HG03460 (cell line): ENCODE results near the gene LRRC7.
"Not testable (repeated sequence)": the region's sequence is repeated elsewhere in the genome, so short reads cannot be mapped to it uniquely, and the experiment has no call there.

ENCODE experiments used
- ATAC-seq: cut with Tn5 transposase; IDR thresholded peaks from one replicate; pipeline ENCODE4 v1.9.1; 2021; ENCODE audit not compliant: unreplicated experiment

The LRRC7 gene

DNA sequence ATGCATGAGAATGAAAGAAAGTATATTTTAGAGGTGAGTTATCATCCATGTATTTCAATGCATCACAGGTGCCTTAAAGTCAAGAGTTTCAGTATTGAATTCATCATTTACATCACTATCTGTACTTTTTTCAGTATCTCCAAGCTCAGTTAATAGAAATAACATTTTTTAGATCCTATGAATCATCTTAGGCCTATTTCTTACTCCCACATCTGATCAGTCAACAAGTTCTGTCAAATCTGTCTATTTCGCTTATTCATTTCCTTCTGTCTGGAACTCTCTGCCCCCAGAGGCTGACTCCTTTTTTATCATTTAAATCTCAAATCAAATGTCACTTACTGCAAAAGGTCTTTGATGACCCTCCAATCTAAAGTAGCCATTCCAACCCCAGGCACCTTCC lies 295.2 kb downstream of the LRRC7 start:
- ATAC-seq = no peak

DNA sequence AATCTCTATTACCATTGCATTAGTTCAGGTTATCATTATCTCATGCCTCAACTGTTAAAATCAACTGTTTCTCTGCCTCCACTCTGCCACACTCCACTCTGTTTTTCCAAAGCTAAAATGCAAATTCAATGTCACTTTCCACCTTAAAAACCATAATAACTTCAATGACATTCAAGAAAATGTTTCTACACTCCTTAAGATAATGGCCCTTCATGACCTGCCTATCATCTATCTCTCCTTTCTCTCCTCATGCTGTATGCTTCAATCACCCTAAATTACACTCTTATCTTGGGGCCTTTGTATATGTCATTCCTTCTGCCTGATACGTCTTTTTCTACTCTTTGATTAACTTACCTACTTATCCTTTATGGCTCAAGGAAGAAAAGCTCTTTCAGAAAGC lies 296.0 kb downstream of the LRRC7 start:
- no peak for ATAC-seq

DNA sequence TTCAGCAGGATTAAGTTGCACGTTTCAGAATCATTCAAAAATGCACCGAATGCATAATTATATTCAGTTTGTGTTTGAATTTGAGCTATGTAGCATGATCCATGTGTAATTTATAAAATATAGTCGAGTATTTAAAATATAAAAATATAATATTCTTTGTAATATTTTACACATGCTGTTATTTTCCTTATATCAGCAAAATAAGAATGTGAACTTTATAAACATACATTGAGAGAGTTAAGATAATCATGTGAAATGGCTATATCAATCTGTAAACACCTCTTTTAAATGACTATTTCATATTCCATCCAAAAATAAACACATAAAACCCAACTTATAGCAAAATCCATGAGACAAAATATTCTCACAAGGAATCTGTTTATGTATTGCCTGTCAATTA lies 303.7 kb downstream of the LRRC7 start:
- no peak for ATAC-seq

DNA sequence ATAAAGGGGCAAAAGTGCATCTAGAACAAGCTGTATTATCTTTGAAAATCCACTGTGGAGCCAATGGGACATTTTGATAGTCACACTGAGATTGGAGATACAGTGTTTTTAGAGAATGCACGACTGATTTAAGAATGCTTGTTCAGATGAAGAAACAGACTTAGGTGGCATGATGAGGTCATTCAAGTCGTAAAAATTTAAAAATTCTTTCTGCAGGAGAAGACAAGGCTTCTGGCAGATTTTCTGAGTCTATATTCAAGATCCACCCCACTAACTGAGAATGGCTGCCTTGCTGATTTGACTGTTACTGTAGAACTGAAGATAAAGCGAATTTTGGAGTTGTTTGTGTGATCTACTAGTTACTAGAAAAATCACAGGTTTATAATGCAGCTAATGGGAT lies 310.6 kb downstream of the LRRC7 start:
- ATAC-seq = no peak

DNA sequence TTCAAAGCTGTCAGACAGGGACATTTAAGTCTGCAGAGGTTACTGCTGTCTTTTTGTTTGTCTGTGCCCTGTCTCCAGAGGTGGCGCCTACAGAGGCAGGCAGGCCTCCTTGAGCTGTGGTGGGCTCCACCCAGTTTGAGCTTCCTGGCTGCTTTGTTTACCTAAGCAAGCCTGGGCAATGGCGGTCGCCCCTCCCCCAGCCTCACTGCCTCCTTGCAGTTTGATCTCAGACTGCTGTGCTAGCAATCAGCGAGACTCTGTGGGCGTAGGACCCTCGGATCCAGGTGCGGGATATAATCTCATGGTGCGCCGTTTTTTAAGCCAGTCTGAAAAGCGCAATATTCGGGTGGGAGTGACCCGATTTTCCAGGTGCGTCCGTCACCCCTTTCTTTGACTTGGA lies 320.3 kb downstream of the LRRC7 start:
- not testable (repeated sequence) for ATAC-seq

DNA sequence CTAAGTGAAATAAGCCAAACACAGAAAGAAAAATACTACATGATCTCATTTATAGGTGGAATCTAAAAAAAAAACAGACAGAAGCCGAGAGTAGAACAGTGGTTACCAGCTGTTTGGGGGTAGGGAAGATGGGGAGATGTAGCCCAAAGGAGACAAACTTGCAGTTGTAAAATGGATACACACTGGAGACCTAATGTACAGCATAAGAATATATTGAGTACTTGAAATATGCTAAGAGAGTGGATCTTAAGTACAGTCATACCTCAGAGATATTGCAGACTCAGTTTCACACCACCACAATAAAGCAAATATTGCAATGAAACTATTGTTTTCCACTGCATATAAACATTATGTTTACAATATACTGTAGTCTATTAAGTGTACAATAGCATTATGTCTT lies 320.9 kb downstream of the LRRC7 start:
- no peak for ATAC-seq

DNA sequence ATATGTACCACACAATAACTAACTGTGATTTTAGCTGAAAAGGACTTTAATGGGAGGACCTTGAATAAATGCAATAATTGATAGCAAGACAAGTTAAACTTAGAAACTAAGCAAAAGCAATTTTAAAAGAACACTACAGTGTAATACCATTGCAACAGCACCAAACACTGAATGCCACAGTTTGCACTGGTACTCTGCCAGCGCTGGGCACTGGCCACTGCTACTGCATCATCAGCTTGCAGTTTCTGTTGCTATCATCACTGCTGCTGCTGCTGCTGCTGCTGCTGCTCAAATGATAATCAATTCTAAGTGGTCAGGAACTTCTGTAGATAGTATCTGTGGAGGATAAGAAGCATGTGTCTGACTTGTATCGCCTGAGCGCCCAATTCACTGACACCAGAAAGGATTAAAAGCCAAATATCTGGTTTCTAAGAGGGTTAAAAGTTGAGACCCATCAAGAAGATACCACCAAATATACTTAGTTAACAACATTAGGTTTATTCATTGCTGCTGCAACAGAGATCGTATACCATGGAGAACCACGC lies 330.8 kb downstream of the LRRC7 start:
- ATAC-seq = no peak

DNA sequence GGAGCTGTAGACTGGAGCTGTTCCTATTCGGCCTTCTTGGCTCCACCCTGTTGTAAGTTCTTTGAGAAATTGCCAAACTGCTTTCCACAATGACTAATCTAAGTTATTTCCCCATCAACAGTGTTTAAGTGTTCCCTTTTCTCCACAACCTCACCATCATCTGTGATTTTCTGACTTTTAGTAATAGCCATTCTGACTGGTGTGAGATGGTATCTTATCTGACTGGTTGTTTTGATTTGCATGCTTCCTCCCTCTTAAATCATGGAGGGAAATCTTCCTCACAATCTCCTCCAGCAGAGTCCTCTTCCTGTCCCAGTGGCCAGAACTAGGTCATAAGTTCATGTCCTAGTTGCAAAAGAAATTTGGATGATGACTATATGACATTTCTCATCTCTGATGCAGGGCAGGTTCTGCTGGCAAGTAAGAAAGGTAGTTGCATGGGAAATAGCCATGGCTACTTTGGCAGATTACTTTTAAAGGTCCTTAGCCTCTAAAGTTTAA lies 343.6 kb downstream of the LRRC7 start:
- no peak for ATAC-seq

DNA sequence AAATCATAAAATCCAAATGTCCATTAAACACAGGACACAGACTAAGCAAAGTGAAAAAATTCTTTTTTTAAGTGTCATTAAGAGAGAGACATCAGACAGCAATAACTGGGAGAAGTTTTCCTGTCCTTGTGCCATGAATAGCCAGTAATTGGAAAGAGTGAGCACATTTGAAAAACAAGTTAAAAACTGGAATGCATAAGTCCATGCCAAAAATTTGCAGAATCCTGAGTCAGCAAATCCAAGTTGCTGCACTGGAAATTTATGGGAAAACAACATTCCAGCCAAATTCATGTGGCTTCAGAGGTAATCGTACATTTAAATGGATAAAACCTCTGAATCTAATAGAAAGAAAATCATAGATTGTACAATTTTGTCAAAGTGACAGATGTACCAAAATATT lies 346.3 kb downstream of the LRRC7 start:
- ATAC-seq = no peak

DNA sequence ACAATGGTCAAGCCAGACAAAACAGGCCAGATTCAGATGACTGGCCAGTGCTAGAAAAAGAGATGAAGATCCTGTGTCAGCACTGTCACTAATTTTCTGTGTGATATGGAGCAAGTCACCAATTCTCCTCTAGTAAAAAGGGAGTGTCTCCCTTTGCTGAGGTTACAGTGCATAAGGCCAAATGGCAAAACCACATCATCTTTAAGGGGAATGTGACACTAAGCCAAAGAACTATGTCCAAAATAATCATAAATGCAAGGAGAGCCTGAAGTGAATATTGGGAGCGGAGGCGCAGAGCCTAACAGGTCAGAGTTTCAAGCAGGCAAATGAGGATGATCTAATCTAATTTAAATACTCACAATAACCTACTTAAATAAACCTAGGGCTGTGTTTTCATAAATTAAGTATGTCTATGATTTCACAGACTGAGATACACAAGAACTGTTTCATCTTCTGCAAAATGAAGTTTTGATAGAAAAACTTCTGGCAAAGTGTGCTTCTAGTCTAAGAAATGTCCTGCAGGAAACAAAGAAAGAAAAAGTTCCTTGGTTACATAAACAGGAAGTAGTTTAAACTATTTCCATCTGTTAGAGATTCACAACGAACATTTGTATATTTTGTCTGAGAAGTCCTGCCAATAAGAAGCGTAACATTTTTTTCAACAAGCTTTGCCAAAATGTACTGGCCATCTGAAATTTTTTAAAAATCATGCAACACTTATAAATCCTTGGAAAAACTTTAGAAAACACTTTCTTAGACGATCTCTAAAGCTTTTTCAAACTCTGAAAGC lies 347.4 kb downstream of the LRRC7 start:
- ATAC-seq = no peak

DNA sequence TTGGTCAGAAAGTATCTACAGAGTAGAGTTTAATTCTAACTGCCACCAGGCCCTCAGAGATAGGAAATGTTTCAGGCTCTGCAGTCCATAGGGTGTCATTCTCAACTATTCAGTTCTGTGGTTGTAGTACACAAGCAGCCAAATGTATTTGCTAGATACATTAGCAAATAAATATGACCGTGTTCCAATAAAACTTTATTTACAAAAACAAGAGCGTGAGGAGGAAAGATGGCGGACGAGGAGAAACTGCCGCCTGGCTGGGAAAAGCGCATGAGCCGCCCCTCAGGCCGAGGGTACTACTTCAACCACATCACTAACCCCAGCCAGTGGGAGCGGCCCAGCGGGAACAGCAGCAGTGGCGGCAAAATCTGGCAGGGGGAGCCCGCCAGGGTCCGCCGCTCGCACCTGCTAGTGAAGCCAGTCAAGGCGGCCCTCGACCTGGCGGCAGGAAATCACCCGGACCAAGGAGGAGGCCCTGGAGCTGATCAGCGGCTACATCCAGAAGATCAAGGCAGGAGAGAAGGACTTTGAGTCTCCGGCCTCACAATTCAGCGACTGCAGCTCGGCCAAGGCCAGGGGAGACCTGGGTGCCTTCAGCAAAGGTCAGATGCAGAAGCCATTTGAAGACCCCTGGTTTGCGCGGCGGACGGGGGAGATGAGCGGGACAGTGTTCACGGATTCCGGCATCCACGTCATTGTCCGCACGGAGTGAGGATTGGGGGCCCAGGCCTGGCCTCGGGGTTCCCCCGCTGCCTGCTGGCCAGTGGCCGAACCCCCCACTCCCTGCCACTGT lies 351.6 kb downstream of the LRRC7 start:
- no peak for ATAC-seq

DNA sequence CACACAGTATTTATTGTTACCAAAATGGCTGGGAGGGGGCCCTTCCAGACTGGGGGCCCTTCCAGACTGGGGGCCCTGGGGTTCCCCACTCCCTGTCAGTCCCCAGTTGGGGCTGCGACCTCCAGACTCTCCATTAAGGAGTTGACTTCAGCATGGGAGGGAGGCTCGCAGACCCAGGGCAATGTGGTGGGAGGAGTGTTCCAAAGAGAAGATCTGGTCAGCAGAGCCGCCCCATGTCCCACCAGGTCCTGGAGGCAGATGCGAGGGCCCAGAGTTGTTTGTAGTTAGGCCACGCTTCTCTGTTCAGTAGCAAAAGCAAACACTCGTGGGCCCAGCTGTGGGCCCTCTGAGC lies 352.2 kb downstream of the LRRC7 start:
- ATAC-seq = no peak

DNA sequence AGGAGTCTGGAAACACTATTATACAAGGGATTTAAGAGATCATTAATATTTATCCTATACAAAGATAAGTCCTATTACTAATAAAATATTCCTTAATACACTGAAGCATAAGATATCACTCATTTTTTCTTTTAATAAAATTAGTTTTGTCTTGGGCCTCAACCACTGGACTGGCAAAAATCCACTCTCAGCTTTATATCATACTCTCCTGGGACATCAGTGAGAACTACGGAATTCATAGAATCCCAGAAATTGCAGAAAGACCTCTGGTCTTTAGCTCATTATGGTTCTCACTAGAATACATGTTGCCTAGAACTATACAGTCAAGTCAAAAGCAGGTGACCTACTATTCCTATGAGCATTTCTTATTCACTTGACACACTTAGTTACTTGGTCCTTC lies 352.7 kb downstream of the LRRC7 start:
- no peak for ATAC-seq

DNA sequence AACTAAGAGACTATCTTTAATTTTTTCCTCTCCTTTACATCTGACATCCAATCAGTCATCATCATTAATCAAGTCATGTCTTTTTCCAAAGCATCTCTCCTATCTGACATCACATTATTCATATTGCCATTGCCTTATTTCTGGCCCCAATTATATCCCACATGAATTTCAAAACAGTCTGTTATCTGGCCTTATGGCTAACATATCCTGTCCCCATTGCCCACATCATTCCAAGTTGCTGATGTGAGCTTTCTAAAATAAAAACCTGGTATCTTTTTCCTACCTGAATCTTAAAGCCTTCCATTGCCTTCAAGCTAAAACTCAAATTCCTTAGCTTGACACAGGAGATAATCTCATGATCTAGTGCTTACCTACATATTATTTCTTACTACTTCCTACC lies 353.8 kb downstream of the LRRC7 start:
- no peak for ATAC-seq

DNA sequence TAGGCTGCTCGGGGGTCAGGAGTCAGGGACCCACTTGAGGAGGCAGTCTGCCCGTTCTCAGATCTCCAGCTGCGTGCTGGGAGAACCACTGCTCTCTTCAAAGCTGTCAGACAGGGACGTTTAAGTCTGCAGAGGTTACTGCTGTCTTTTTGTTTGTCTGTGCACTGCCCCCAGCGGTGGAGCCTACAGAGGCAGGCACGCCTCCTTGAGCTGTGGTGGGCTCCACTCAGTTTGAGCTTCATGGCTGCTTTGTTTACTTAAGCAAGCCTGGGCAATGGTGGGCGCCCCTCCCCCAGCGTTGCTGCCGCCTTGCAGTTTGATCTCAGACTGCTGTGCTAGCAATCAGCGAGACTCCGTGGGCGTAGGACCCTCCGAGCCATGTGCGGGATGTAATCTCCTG lies 360.5 kb downstream of the LRRC7 start:
- not testable (repeated sequence) for ATAC-seq

DNA sequence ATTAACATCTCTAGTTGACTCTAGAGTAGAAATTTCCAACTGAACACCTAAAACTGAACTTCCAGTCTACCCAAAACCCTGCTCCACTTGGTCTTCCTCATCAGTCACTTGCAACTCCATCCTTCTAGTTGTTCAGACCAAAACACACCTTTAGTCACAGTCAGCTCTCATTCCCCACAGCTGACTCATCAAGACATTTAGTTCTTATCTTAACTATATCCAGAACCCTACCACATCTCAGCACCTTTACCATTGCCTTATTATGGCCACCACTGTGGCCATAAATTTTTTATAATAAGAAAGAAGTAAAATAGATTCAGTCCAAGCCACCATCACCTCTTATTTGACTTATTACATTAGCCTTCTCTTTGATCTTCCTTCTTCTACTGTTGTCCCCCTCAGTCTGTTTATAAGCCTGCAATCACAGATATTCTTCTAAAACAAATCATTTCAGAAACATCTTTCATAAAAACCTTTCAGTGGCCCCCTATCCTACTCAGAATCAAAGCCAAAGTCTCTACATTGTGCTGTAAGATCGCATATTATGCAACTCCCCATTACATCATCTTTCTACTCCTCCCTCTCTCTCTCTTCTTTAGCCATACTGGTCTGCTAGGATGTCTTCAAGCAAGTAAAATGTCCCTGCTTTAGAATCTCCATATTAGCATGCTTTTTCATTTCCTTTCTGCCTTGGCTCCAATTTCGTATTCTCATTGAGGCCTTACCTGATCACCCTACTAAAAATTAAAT lies 361.8 kb downstream of the LRRC7 start:
- no peak for ATAC-seq

DNA sequence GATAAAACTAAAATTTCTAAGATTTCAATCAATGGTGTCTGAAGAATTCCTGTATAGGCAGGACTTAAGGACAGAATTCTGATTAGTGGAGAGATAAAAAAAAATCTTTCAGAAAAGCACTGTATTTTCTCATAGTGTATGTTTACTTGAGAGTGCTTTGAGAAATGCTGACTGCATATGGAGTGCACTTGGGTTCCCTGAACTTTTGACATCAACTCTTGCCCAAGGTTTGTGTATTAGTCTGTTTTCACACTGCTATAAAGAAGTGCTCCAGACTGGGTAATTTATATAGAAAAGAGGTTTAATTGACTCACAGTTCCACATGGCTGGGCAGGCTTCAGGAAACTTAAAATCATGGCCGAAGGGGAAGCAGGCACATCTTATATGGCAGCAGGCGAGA lies 362.7 kb downstream of the LRRC7 start:
- ATAC-seq = no peak

DNA sequence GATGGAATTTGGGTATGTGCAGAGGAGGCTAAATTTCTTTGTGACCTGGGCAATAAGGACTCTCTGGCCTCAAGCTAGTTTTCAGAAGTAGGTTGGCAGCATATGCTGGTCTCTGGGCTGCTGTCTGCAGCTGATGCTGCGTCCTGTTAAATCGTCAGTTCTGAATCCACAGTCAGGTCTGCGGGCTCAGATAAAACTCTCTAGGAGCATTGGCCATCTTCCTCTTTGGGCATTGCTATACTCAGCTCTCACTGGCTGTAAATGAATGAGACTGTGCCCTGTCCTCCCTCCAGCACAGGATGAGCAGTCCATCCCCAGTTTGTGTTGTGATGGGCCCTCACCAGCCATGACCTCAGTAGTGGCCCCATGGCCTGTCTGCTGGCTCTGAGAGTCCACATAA lies 365.0 kb downstream of the LRRC7 start:
- no peak for ATAC-seq

DNA sequence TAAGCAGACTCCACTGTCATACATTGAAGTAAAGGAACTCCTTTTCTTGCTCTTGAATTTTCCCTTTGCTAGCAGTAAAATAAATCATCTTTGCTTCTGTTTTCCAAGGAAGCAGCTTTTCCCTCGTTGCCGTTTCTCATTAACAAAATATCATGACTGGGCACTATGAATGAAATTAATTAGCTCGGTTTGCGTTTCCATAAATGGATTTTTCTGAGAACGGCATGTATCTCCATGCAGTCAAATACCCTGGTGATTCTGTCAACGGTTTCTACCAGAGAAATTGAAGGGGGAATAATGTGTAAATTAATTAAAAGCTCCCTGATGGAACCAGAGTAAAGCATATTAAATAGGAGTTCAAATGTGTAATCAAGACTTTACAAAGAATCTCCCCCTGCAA lies 372.5 kb downstream of the LRRC7 start:
- ATAC-seq = no peak

DNA sequence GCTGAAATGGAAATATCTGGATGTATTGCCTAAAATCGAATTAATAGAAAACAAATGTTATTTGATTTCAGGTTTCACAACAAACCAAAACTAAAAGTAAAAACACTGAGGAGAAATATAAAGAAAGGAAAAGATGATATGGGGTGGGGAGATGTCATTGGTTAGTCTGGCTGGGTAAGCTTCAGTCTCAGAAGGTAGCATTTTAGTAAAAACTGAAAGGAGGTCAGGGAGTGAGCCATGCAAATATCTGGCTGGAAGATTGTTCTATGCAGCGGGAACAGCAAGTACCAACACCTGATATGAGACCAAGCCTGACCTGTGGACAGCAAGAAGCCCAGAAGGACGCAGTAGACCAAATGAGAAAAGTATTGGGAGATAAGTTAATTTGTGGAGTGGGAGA lies 373.1 kb downstream of the LRRC7 start:
- no peak for ATAC-seq

DNA sequence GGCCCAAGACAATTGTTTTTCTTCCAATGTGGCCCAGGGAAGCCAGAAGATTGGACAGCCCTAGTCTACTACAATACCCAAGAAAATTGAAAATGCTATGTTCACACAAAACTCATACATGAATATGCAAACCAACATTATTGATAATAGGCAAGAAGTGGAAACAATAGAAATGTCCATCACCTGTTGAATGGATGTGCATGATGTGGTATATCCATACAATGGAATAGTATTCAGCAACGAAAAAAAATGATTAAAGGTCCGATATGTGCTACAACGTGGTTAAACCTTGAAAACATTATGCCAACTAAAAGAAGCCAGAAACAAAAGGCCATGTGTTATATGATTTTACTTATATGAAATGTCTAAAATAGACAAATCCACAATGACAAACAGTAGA lies 375.3 kb downstream of the LRRC7 start:
- no peak for ATAC-seq
